ENCODE results near the gene DYNC1I2. TPM values are rescaled to one million over a fixed set of nuclear protein-coding genes. Genes with fewer than 3 reads are reported as not detected.

Gene DYNC1I2
- total RNA-seq, 2 donors from 2014 or later: 54.8 to 67.8 TPM

- Histone ChIP-seq H3K4me3 (no peak overlapping the region), H3K9me3 (no peaks in the 10 kb centered on the region), H3K27ac (no peak overlapping the region), H3K36me3 (peaks cover 41% of the 10 kb centered on the region), H3K4me1 (peaks cover 0 to 5% of the 10 kb centered on the region in 2 donors), H3K27me3 (no peaks in the 10 kb centered on the region)
- no peak for DNase-seq (ENCODE audit: low spot score)
- no peak for TF ChIP-seq CTCF (IDR thresholded peaks at IDR 0.05)
Observed at GRCh38 chr2:171793691-171794678, 106.7 kb downstream of the DYNC1I2 start.

DNA sequence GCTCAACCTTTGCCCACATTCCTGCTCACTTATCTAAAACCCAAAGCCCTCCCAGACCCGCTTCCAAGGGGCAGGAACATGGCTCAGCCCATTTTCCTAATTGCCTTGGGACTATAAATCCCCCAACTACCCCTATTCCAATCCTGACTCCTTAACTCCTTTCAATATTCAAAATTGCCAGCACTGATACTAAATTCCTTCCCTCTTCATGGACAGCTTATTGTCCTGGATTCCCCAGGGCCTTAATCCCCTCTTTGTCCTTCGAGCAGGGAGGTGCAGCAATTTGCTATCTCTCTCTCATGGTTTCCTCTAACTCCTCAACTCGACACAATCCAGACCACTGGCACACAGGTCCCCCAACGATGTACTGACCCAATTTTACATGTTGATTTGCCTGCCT lies 107.6 kb downstream of the DYNC1I2 start:
- H3K27ac ChIP-seq: no peak overlapping the region
- peaks cover 34% of the 10 kb centered on the region for H3K36me3 ChIP-seq
- no peak for TF ChIP-seq CTCF (IDR thresholded peaks at IDR 0.05)
- peaks cover 0 to 5% of the 10 kb centered on the region in 2 donors for H3K4me1 ChIP-seq
- no peaks in the 10 kb centered on the region for H3K27me3 ChIP-seq
- H3K4me3 ChIP-seq: no peak overlapping the region
- no peak for DNase-seq (ENCODE audit: low spot score)
- no peaks in the 10 kb centered on the region for H3K9me3 ChIP-seq

Other genes starting within 250 kb of the DYNC1I2 start
- 100 to 1,000 TPM; 100 to 238 TPM for gene CYBRD1, start 165.0 kb upstream of the DYNC1I2 start, total RNA-seq
- 100 to 1,000 TPM in 1 of 2 donors, 10 to 100 TPM in 1; 75.0 to 106 TPM for gene SLC25A12, start 206.8 kb downstream of the DYNC1I2 start, total RNA-seq
- 10 to 100 TPM; 22.8 to 25.8 TPM for gene HAT1, start 235.0 kb downstream of the DYNC1I2 start, total RNA-seq

Data from right atrium auricular region (tissue), 2 donors.